HEK293 (cell line): ENCODE measurements around the gene SEC14L6.
"Not testable (repeated sequence)": the region's sequence is repeated elsewhere in the genome, so short reads cannot be mapped to it uniquely, and the experiment has no call there.

Source experiments
- CTCF ChIA-PET: fragments of 350-600 bp; formaldehyde crosslinking; extraction: SDS; loops from one replicate; lab custom pipeline; 2021; ENCODE audit warnings: antibody characterized with exemption; lab: Yijun Ruan, JAX
- POLR2A ChIA-PET: fragments of 300-600 bp; formaldehyde crosslinking; extraction: SDS; loops from one replicate; lab custom pipeline; 2020; ENCODE audit warnings: antibody characterized with exemption, inconsistent platforms; lab: Yijun Ruan, JAX
- H3K27ac ChIP-seq: fragments of 200-500 bp; sonication (Bioruptor generic); 2 replicates; pipeline ENCODE4 v1.5.1; 2014; ENCODE audit warnings: low read depth, low read length, control low read depth, inconsistent platforms; ENCODE audit errors: extremely low read depth
- H3K36me3 ChIP-seq, 2 experiments: fragments of 200-500 bp in 1 of 2; sonication (Bioruptor generic) in 1 of 2; 1 replicate in 1 of 2; 2 replicates in 1 of 2; pipeline ENCODE4 v1.5.1; 2014 to 2017; ENCODE audit warnings: inconsistent platforms in 2 of 2, low read length in 2 of 2; ENCODE audit not compliant: control insufficient read depth in 2 of 2, insufficient read depth in 1 of 2
- H3K4me1 ChIP-seq: fragments of 200-500 bp; sonication (Bioruptor generic); 2 replicates; pipeline ENCODE4 v1.5.1; 2014; ENCODE audit warnings: mild to moderate bottlenecking, low read length, inconsistent platforms; ENCODE audit not compliant: control insufficient read depth, insufficient read depth
- H3K4me3 ChIP-seq: 2 replicates; pipeline ENCODE4 v1.5.1; 2011; ENCODE audit warnings: low read depth, mild to moderate bottlenecking, control low read depth, low read length, moderate library complexity
- H3K9me3 ChIP-seq: fragments of 200-500 bp; sonication (Bioruptor generic); 2 replicates; pipeline ENCODE4 v1.5.1; 2014; ENCODE audit warnings: low read depth, low read length, inconsistent platforms; ENCODE audit not compliant: control insufficient read depth, insufficient read depth
- GLIS1 ChIP-seq: fragments of 450-650 bp; formaldehyde crosslinking; IDR thresholded peaks from 2 replicates; pipeline ENCODE4 v1.5.1; 2016; ENCODE audit warnings: missing biosample characterization, missing genetic modification characterization
- SCRT2 ChIP-seq: fragments of 450-650 bp; formaldehyde crosslinking; IDR thresholded peaks from 2 replicates; pipeline ENCODE4 v1.5.1; 2016; ENCODE audit warnings: missing biosample characterization, missing genetic modification characterization
- ZBTB20 ChIP-seq: fragments of 450-650 bp; formaldehyde crosslinking; IDR thresholded peaks from 2 replicates; pipeline ENCODE4 v1.5.1; 2016; ENCODE audit warnings: missing biosample characterization, missing genetic modification characterization
- ZNF133 ChIP-seq: fragments of 450-650 bp; formaldehyde crosslinking; IDR thresholded peaks from 2 replicates; pipeline ENCODE4 v1.5.1; 2016; ENCODE audit warnings: missing biosample characterization, missing genetic modification characterization
- ZNF155 ChIP-seq: fragments of 450-650 bp; formaldehyde crosslinking; IDR thresholded peaks from 2 replicates; pipeline ENCODE4 v1.5.1; 2016; ENCODE audit warnings: missing biosample characterization, missing genetic modification characterization
- ZNF169 ChIP-seq: fragments of 450-650 bp; formaldehyde crosslinking; IDR thresholded peaks from 2 replicates; pipeline ENCODE4 v1.5.1; 2016; ENCODE audit warnings: missing biosample characterization, missing genetic modification characterization
- ZNF2 ChIP-seq: fragments of 450-650 bp; formaldehyde crosslinking; IDR thresholded peaks from 2 replicates; pipeline ENCODE4 v1.5.1; 2016; ENCODE audit warnings: missing biosample characterization, missing genetic modification characterization
- ZNF239 ChIP-seq: fragments of 450-650 bp; formaldehyde crosslinking; IDR thresholded peaks from 2 replicates; pipeline ENCODE4 v1.5.1; 2016; ENCODE audit warnings: missing biosample characterization, missing genetic modification characterization
- ZNF366 ChIP-seq: fragments of 450-650 bp; formaldehyde crosslinking; conservative IDR thresholded peaks from 2 replicates; pipeline ENCODE4 v1.5.1; 2016; ENCODE audit warnings: missing biosample characterization, missing genetic modification characterization
- ZNF521 ChIP-seq: fragments of 450-650 bp; formaldehyde crosslinking; IDR thresholded peaks from 2 replicates; pipeline ENCODE4 v1.5.1; 2017; ENCODE audit warnings: missing biosample characterization, mild to moderate bottlenecking, missing genetic modification characterization
- ZNF677 ChIP-seq: fragments of 450-650 bp; IDR thresholded peaks from 2 replicates; pipeline ENCODE4 v1.5.0; 2018; ENCODE audit warnings: missing biosample characterization, mild to moderate bottlenecking, missing genetic modification characterization, moderate library complexity
- ZNF776 ChIP-seq: fragments of 450-650 bp; formaldehyde crosslinking; IDR thresholded peaks from 2 replicates; pipeline ENCODE4 v1.5.0; 2017; ENCODE audit warnings: missing biosample characterization, missing genetic modification characterization, borderline replicate concordance
- ZNF785 ChIP-seq: fragments of 450-650 bp; formaldehyde crosslinking; IDR thresholded peaks from 2 replicates; pipeline ENCODE4 v1.5.1; 2016; ENCODE audit warnings: missing biosample characterization, missing genetic modification characterization
- ZNF843 ChIP-seq: fragments of 450-650 bp; formaldehyde crosslinking; IDR thresholded peaks from 2 replicates; pipeline ENCODE4 v1.5.1; 2016; ENCODE audit warnings: missing biosample characterization, missing genetic modification characterization
- ZSCAN18 ChIP-seq: fragments of 450-650 bp; formaldehyde crosslinking; IDR thresholded peaks from 2 replicates; pipeline ENCODE4 v1.5.1; 2016; ENCODE audit warnings: missing biosample characterization, missing genetic modification characterization
- ZSCAN23 ChIP-seq: fragments of 450-650 bp; formaldehyde crosslinking; IDR thresholded peaks from 2 replicates; pipeline ENCODE4 v1.5.1; 2016; ENCODE audit warnings: missing biosample characterization, missing genetic modification characterization
- ZXDB ChIP-seq: fragments of 450-650 bp; formaldehyde crosslinking; IDR thresholded peaks from 2 replicates; pipeline ENCODE4 v1.5.1; 2016; ENCODE audit warnings: missing biosample characterization, missing genetic modification characterization
- TF ChIP-seq, protein P1 (sequence below): fragments of 450-650 bp; formaldehyde crosslinking; IDR thresholded peaks from 2 replicates; pipeline ENCODE4 v1.5.1; 2016; ENCODE audit warnings: missing biosample characterization, missing genetic modification characterization
- TF ChIP-seq, protein P2 (sequence below): fragments of 450-650 bp; formaldehyde crosslinking; IDR thresholded peaks from 2 replicates; pipeline ENCODE4 v1.5.1; 2016; ENCODE audit warnings: missing biosample characterization, missing genetic modification characterization
- TF ChIP-seq, protein P3 (sequence below): fragments of 450-650 bp; formaldehyde crosslinking; IDR thresholded peaks from 2 replicates; pipeline ENCODE4 v1.5.1; 2016; ENCODE audit warnings: missing biosample characterization, missing genetic modification characterization

Gene SEC14L6

GRCh38 chr22:30546616-30547015 lies at the start of gene SEC14L6:
SEC14L6 (minus strand) TSS chr22:30546741; CDS start chr22:30546682, 59 bp downstream.
- POLR2A ChIA-PET = no interaction called here
- Histone ChIP-seq H3K27ac (no peak within 1 kb of the TSS), H3K36me3 (no peaks in the 10 kb centered on the region; a peak in 1 of 3 replicates), H3K4me1 (no peaks in the 10 kb centered on the region)
- CTCF ChIA-PET = no interaction called here
- TF ChIP-seq SCRT2 (tag by site-specific recombination) = peak; percentile 81
- no peak for TF ChIP-seq ZNF239 (tag by site-specific recombination)
- TF ChIP-seq, all 188 proteins: peak for 1
- H3K4me3 ChIP-seq = no peak within 1 kb of the TSS
- no peaks in the 10 kb centered on the region for H3K9me3 ChIP-seq

DNA sequence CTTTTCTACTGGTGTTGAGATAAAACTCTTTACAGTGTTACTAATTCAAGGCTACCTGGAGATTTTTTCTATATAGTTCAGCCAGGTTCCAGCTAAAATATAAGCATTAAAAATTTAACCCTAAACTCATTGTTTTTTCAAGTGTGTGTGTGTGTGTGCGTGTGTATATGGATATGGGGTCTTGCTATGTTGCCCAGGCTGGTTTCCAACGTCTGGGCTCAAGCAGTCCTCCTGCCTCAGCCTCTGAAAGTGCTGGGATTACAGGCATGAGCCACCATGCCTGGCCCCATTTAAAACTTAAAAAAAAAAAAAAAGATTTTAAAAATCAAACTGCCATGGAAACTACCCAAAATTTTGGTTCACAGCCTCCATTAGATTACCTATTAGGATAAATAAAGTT lies 49.7 kb upstream of the SEC14L6 start:
- TF ChIP-seq ZNF843 (tag by site-specific recombination) (no peak), ZNF521 (tag by site-specific recombination) (no peak), ZNF169 (no peak), ZNF776 (tag by site-specific recombination) (no peak), ZXDB (tag by site-specific recombination) (no peak), ZSCAN18 (tag by site-specific recombination) (no peak), ZNF133 (tag by site-specific recombination) (no peak), ZBTB20 (no peak), GLIS1 (tag by site-specific recombination) (no peak), ZNF677 (tag by site-specific recombination) (no peak), ZNF155 (tag by site-specific recombination) (no peak)
- TF ChIP-seq, protein P1, sequence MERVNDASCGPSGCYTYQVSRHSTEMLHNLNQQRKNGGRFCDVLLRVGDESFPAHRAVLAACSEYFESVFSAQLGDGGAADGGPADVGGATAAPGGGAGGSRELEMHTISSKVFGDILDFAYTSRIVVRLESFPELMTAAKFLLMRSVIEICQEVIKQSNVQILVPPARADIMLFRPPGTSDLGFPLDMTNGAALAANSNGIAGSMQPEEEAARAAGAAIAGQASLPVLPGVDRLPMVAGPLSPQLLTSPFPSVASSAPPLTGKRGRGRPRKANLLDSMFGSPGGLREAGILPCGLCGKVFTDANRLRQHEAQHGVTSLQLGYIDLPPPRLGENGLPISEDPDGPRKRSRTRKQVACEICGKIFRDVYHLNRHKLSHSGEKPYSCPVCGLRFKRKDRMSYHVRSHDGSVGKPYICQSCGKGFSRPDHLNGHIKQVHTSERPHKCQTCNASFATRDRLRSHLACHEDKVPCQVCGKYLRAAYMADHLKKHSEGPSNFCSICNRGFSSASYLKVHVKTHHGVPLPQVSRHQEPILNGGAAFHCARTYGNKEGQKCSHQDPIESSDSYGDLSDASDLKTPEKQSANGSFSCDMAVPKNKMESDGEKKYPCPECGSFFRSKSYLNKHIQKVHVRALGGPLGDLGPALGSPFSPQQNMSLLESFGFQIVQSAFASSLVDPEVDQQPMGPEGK (tag by site-specific recombination) = no peak
- H3K4me3 ChIP-seq = no peak overlapping the region
- H3K36me3 ChIP-seq = no peaks in the 10 kb centered on the region
- ChIA-PET CTCF (interaction anchor here (1.1 kb wide), 1 partner anchor 8 kb away, joined by 4 read pairs; no protein-coding TSS in a partner anchor), POLR2A (no interaction called here)
- no peak overlapping the region for H3K27ac ChIP-seq
- no peaks in the 10 kb centered on the region for H3K4me1 ChIP-seq
- H3K9me3 ChIP-seq = no peaks in the 10 kb centered on the region

DNA sequence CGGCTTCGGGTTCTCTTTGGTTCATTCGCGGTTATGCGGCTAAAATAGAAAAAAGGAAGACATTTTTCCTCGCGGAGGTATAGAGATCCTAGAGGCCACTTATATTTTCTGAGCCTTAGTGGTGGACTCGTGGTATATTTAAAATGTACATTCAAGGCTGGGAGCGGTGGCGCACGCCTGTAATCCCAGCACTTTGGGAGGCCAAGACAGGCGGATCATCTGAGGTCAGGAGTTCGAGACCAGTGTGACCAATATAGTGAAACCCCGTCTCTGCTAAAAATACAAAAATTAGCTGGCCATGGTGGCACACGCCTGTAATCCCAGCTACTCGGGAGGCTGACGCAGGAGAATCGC lies 45.8 kb upstream of the SEC14L6 start:
- not testable (repeated sequence) for H3K27ac ChIP-seq, H3K4me1 ChIP-seq, H3K4me3 ChIP-seq, H3K9me3 ChIP-seq
- CTCF ChIA-PET = interaction anchor here (0.6 to 1.4 kb wide), 5 partner anchors 9 to 639 kb away, joined by 3 to 12 read pairs (median 4); no protein-coding TSS in a partner anchor
- peaks cover 13 to 28% of the 10 kb centered on the region in 2 experiments for H3K36me3 ChIP-seq
- TF ChIP-seq ZNF785 = peak; percentile 62; the same call in 1 of the 2 replicates
- TF ChIP-seq, protein P2, sequence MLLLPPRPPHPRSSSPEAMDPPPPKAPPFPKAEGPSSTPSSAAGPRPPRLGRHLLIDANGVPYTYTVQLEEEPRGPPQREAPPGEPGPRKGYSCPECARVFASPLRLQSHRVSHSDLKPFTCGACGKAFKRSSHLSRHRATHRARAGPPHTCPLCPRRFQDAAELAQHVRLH (tag by site-specific recombination) = peak; percentile 39; the same call in 1 of the 2 replicates
- TF ChIP-seq, protein P3, sequence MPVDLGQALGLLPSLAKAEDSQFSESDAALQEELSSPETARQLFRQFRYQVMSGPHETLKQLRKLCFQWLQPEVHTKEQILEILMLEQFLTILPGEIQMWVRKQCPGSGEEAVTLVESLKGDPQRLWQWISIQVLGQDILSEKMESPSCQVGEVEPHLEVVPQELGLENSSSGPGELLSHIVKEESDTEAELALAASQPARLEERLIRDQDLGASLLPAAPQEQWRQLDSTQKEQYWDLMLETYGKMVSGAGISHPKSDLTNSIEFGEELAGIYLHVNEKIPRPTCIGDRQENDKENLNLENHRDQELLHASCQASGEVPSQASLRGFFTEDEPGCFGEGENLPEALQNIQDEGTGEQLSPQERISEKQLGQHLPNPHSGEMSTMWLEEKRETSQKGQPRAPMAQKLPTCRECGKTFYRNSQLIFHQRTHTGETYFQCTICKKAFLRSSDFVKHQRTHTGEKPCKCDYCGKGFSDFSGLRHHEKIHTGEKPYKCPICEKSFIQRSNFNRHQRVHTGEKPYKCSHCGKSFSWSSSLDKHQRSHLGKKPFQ (tag by site-specific recombination) = peak; percentile 78; the same call in 1 of the 2 replicates
- TF ChIP-seq ZNF366 (tag by site-specific recombination) = 0 out of 2 replicates have a peak, but pooled peaks have one; percentile 18
- TF ChIP-seq ZSCAN23 (tag by site-specific recombination) = 0 out of 2 replicates have a peak, but pooled peaks have one; percentile 50
- TF ChIP-seq ZNF2 (tag by site-specific recombination) = 0 out of 2 replicates have a peak, but pooled peaks have one; percentile 23
- POLR2A ChIA-PET = interaction anchor here (0.6 to 1.4 kb wide), 5 partner anchors 18 to 377 kb away, joined by 3 to 7 read pairs (median 4); partner anchors contain the start of genes GAL3ST1, MORC2, SEC14L2 and TUG1
